SK-N-SH treated with all-trans-retinoic acid at 6 μM for 48 hours (cell line): Measurements from ENCODE around the gene PSMA6.

Source experiments
- ARNTL ChIP-seq: fragments of 450-650 bp; formaldehyde crosslinking; IDR thresholded peaks from 2 replicates; pipeline ENCODE4 v1.5.0; 2020; ENCODE audit warnings: low read depth, mild to moderate bottlenecking, moderate library complexity, borderline replicate concordance
- CREB5 ChIP-seq: fragments of 250-450 bp; sonication (Bioruptor Pico); IDR thresholded peaks from 2 replicates; pipeline ENCODE4 v1.5.1; 2020; ENCODE audit warnings: low read depth, mild to moderate bottlenecking, moderate library complexity
- CSDC2 ChIP-seq: fragments of 250-450 bp; sonication (Bioruptor Pico); IDR thresholded peaks from 2 replicates; pipeline ENCODE4 v1.5.0; 2020; ENCODE audit warnings: mild to moderate bottlenecking, moderate library complexity
- ISL1 ChIP-seq: fragments of 250-450 bp; sonication (Bioruptor Pico); IDR thresholded peaks from 2 replicates; pipeline ENCODE4 v2.1.2; 2022; ENCODE audit warnings: mild to moderate bottlenecking, moderate library complexity
- PATZ1 ChIP-seq: fragments of 250-450 bp; sonication (Bioruptor Pico); IDR thresholded peaks from 2 replicates; pipeline ENCODE4 v1.8.0; 2020; ENCODE audit warnings: mild to moderate bottlenecking, moderate library complexity, borderline replicate concordance
- PPARA ChIP-seq: fragments of 250-450 bp; sonication (Bioruptor Pico); IDR thresholded peaks from 2 replicates; pipeline ENCODE4 v1.5.0; 2020; ENCODE audit warnings: mild to moderate bottlenecking, borderline replicate concordance
- RARB ChIP-seq: fragments of 250-450 bp; sonication (Bioruptor Pico); IDR thresholded peaks from 2 replicates; pipeline ENCODE4 v1.8.0; 2021; ENCODE audit warnings: mild to moderate bottlenecking, moderate library complexity
- ZC3H10 ChIP-seq: fragments of 250-450 bp; sonication (Bioruptor Pico); IDR thresholded peaks from 2 replicates; pipeline ENCODE4 v1.5.1; 2021; ENCODE audit warnings: mild to moderate bottlenecking, moderate library complexity
- ZFP30 ChIP-seq: fragments of 450-650 bp; formaldehyde crosslinking; IDR thresholded peaks from 2 replicates; pipeline ENCODE4 v1.5.0; 2022; ENCODE audit warnings: mild to moderate bottlenecking, moderate library complexity

- no peak for TF ChIP-seq CSDC2 (CRISPR knock-in tag)
- TF ChIP-seq CREB5 (CRISPR knock-in tag), result no peak
- no peak for TF ChIP-seq ISL1
- no peak for TF ChIP-seq RARB
- no peak for TF ChIP-seq ARNTL (CRISPR knock-in tag)
- no peak for TF ChIP-seq PPARA (CRISPR knock-in tag)
- TF ChIP-seq PATZ1, result no peak
- no peak for TF ChIP-seq ZC3H10 (CRISPR knock-in tag)
- no peak for TF ChIP-seq ZFP30 (CRISPR knock-in tag)
Observed at GRCh38 chr14:35341751-35342488, 49.7 kb downstream of the PSMA6 start.
